HG03354 (cell line): Measurements from ENCODE around the gene RGS6.

Experiments
- ATAC-seq: cut with Tn5 transposase; IDR thresholded peaks from one replicate; pipeline ENCODE4 v1.9.1; 2021; ENCODE audit warnings: mild to moderate bottlenecking; ENCODE audit not compliant: unreplicated experiment, poor library complexity, severe bottlenecking

Gene RGS6

GRCh38 chr14:72002731-72003130 is 70.5 kb downstream of the RGS6 start:
- ATAC-seq, result no peak

- ATAC-seq, result no peak
Observed at GRCh38 chr14:72008666-72009065, 76.4 kb downstream of the RGS6 start.

DNA sequence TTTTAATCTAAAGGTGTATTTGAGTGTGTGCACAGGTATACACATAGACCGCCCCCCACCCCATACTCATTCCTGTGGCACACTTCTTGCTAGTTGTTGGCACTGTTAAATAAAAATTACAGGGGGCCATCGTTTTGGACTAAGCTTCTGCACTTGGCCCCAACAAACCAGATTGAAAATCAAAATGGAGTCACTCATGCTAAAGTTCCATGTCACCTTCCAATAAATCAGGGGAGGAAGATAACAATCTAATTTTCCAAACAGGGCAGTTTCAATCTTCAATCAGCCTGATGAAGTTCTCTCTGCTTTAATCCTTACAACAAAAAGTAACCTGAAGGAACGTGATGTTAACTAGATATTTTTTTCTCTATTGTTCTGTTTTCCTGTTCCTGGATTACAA is 78.2 kb downstream of the RGS6 start:
- ATAC-seq, result no peak

DNA sequence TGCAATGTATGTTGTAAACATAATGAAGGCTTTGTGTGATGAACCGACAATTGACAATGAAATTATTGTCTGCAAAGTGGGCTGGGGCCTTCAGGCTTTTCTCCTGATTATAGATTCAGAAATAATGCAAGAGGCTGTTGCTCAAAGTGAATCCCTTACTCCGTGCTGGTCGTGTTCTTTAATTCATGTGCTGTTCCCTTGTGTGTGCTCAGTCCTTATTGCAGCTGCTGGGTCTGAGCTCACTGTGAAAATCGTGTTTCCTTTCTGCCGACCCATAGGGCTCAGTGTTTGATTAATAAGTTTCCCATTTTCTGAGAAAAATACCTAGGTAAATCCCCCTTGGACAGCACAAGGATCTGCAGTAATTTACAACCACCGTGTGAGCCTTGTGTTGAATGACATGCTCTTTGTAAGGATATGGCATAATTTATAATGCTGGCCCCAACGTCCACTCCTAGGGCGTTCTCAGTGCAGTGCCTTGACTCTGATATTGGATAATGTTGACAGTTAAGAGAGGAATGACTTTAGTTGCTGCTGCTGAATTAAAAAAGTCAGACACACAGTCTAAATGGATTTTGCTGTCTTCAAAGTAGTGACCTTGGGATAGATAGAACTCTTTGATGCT is 81.6 kb downstream of the RGS6 start:
- no peak for ATAC-seq

DNA sequence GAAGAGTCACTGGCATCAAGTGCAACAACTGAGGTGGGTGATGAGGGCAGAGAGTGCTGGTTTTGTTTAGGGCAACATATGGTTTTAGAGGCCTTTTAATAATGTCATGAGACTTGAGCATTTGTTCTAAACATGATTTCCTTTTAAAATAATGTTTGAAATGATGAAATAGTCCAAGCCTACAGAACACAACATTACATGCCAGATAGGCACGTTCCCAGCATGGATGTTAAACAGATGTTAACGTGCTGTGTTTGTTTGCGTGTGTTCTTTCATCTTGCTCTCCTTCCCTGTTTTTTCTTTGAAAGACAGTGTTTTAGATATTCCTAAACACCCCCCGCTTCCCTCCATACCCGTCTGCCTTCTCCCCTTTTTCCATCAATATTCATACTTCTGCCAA is 82.3 kb downstream of the RGS6 start:
- no peak for ATAC-seq

DNA sequence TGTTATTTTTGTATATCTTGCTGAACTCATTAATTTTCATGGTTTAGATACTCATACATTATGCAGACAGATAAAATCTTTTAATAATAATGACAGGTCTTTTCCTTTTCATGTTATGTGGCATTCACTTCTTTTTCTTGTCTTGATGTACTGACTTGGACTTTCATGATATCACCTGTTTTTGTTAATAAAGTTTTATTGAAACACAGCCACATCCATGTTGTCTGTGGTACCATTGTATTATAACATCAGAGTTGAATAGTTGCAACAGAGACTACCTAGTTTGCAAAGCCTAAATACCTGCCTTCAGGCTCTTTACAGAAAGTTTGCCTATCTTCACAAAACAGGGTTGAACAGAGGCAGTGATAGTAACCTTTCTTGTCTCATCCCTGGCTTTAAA is 85.1 kb downstream of the RGS6 start:
- no peak for ATAC-seq

DNA sequence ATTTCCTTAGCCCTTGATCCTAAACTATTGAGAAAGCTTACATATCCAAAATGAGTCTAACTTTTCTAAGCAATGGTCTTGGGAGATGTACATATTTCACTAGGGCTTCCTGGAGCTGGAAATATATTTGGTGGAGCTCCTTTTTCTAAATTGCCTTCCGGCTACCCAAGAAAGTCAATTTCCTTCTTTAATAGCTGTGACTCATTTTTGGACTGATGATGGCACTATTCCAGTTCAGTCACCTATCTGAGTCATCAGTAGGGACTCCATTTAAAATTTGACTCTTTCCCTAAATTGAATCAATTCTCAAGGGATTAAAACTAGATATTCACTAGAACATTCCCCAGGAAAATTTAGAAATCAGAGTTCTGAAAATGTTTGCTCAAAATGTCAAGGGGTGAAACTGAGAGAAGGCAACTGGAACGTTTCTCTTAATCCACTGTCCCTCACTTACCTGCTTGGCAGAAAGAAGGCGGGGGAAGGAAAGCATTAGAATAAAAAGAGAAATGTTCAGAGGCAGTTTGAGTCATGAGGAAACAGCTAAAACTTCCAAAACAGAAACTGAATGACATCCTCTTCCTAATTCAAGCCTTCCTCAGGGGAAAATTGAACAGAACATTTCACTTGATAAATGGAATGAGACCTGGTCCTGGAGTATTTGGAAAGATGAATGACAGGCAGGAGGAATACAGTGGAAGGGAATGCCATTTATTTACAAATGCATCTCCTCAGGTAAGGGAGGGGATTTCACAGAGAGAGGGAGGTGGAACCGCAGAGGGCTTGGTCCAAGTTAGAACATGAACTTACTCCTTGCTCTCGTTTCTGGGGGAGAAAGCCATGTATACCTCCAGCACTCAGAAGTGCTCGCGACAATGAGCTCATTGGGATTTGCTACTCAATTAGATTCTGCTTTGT is 91.2 kb downstream of the RGS6 start:
- ATAC-seq, result no peak

DNA sequence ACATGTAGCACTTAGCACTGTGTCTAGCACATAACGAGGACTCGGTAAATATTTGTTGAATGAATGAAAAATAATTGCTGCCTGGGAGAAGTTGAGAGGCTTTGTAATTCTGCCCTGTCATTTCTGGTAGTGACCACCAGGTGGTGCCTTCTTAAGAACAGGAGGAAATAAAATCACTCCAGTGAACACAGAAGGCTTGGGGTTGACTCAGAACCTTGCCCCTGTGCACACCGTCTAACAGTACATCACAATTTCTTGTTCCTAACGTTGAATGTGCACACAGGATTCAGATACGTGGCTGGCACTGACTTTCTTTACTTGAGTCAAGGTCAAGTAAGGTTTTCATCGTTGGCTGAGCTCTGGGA is 91.8 kb downstream of the RGS6 start:
- no peak for ATAC-seq

- ATAC-seq, result no peak
Observed at GRCh38 chr14:72024504-72024903, 92.3 kb downstream of the RGS6 start.

DNA sequence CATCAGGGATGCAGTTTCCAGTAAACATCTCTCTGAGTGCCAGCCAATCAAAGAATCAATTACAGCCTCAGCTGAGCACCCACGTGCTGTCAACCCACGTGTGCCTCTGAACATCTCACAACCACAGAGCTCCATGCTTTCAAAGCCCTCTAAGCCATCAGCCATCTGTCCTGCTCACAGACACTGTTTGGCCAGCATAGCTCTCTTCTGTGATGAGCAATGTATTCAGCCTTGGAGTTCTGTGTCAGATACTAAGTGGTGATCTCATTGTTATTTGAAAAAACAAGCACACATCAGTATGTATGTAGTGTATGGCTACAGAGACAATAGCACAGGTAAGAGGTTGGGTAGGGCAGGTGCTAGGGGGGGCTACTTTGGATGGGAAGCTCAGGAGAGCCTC is 94.3 kb downstream of the RGS6 start:
- no peak for ATAC-seq

- ATAC-seq, result no peak
Observed at GRCh38 chr14:72027061-72027460, 94.8 kb downstream of the RGS6 start.

DNA sequence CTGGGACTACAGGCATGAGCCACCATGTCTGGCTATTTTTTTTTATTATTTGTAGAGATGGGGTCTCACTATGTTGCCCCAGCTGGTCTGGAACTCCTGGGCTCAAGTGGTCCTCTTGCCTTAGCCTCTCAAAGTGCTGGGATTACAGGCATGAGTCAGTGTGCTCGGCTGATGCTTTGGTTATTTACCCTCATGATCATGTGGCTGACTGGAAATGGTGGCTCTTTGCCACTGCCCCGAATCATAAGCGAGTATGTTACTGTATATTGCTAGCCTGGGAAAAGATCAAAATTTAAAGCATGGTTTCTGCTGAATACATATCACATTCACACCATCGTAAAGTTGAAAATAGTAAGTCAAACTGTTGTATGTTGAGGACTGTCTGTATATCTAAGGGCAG is 101.1 kb downstream of the RGS6 start:
- ATAC-seq, result no peak

DNA sequence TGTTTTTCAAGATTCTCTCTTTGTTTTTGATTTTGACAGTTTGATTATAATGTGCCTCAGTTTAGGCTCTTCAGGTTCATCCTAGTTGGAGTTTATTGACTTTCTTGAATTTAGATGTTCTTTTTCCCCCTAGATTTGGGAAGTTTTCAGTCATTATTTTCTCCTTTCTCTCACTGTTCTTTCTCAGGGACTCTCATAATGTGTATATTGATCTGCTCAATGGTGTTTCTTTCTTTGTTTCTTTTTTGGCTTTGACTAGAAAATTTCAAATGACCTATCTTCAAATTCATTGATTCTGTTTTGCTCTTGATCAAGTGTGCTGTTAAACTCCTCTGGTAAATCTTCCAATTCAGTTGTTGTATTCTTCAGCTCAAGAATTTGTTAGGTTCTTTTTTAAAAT is 108.3 kb downstream of the RGS6 start:
- ATAC-seq, result no peak

GRCh38 chr14:72045271-72045670 is 113.0 kb downstream of the RGS6 start:
- no peak for ATAC-seq

DNA sequence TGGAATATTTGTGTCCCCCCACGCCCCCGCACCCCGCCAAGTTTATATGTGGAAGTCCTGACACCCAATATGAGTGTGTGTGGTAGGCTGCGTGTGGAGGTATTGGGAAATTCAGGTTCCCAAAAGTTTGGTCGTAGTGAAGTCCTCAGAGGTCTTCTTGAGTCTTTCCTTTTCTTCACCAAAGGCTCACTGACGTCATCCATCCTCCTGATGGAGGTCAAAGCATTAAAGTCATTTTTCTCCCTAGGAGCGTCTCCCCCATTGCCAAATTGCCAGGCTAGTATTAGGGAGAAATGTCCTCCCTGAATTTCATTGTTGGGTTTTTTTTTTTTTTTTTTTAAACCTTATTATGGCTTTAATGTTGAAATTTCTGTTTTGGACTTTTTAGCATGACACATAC is 113.7 kb downstream of the RGS6 start:
- no peak for ATAC-seq

DNA sequence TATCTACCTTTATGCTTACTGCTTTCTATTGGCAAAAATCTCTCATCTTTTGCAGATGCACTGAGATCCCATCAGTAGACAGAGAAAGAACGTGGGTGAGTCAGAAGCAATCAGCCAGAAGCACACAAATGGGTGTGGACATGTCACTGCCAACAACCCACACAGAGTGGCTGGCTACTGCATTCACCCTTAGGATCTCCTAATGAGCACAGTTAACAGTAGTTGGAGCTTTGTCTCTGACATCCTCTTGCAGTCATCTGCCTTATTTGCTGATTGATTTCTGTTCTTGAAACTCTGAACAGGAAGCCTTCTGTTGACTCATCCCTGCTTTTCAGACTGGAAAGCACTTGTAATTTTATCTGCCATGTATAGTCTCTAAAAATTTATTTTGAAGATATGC is 117.2 kb downstream of the RGS6 start:
- ATAC-seq, result no peak

GRCh38 chr14:72052356-72052755 is 120.1 kb downstream of the RGS6 start:
- no peak for ATAC-seq

DNA sequence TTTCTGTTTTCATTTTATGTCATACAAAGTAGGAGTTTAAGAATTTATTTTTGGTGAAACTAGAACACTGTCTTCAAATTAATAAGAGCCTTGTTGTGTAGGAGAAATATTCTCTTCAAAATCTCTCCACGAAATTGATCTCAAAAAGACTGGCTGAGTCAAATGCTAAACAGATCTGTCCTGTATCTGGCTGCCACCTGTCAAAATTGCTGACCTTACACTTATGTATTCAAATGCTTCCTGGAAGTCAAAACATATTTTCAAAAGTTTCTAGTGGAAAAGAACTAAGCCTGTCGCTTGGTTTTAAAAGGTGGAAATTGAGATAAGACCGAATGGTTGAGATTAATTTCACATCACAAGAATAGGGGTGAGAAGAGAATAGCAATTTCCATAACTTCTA is 121.4 kb downstream of the RGS6 start:
- no peak for ATAC-seq

GRCh38 chr14:72054911-72055310 is 122.7 kb downstream of the RGS6 start:
- no peak for ATAC-seq

DNA sequence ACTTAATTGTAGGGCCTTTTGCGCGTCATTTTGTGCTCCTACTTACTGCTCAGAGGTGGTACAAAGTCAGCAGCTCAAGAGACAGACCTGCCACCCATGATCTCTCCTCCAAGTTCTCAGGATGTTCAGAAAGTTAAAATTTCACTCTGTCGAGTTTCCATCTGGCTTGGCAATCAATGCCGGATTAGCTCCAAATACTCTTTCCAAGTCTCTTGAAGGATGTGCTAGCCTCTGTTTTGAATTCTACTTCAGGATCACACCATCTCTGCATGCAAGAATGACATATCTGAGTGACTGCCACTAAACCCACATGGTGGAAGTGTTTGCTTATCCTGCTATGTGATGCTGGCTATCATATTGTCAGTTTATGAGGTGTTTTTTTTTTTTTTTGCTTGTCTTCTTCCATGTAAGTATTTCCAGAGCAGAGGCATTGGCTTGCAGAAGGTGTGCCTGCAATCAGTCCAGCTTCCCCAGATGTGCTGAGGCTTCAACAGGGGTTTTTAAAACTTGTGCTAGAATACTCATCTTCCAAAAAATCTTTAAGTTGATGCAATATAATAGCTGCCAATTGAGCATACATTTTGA is 125.6 kb downstream of the RGS6 start:
- ATAC-seq, result no peak

- ATAC-seq, result no peak
Observed at GRCh38 chr14:72060460-72060859, 128.2 kb downstream of the RGS6 start.
